ENCODE measurements around the gene PCDHA3. TPM values are rescaled to one million over a fixed set of nuclear protein-coding genes. Genes with fewer than 3 reads are reported as not detected.
"Not testable (repeated sequence)": the region's sequence is repeated elsewhere in the genome, so short reads cannot be mapped to it uniquely, and the experiment has no call there.

The PCDHA3 gene
- total RNA-seq, 1 donor from 2014 or later, result not detected

- TF ChIP-seq, protein P1, sequence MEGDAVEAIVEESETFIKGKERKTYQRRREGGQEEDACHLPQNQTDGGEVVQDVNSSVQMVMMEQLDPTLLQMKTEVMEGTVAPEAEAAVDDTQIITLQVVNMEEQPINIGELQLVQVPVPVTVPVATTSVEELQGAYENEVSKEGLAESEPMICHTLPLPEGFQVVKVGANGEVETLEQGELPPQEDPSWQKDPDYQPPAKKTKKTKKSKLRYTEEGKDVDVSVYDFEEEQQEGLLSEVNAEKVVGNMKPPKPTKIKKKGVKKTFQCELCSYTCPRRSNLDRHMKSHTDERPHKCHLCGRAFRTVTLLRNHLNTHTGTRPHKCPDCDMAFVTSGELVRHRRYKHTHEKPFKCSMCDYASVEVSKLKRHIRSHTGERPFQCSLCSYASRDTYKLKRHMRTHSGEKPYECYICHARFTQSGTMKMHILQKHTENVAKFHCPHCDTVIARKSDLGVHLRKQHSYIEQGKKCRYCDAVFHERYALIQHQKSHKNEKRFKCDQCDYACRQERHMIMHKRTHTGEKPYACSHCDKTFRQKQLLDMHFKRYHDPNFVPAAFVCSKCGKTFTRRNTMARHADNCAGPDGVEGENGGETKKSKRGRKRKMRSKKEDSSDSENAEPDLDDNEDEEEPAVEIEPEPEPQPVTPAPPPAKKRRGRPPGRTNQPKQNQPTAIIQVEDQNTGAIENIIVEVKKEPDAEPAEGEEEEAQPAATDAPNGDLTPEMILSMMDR (IDR thresholded peaks at IDR 0.05; ENCODE audit: insufficient read depth, low read length, severe bottlenecking), result no peak
- H3K4me3 ChIP-seq (ENCODE audit: low read depth, low read length), result no peak overlapping the region
- FAIRE-seq, result no peak
- H3K27me3 ChIP-seq (ENCODE audit: control insufficient read depth, insufficient read depth, low read length), result no peaks in the 10 kb centered on the region
- no peak for DNase-seq (ENCODE audit: low read depth)
- H3K36me3 ChIP-seq (ENCODE audit: control insufficient read depth, insufficient read depth, low read length), result no peaks in the 10 kb centered on the region
Measured at GRCh38 chr5:140828362-140828737, 27.5 kb downstream of the PCDHA3 start.

DNA sequence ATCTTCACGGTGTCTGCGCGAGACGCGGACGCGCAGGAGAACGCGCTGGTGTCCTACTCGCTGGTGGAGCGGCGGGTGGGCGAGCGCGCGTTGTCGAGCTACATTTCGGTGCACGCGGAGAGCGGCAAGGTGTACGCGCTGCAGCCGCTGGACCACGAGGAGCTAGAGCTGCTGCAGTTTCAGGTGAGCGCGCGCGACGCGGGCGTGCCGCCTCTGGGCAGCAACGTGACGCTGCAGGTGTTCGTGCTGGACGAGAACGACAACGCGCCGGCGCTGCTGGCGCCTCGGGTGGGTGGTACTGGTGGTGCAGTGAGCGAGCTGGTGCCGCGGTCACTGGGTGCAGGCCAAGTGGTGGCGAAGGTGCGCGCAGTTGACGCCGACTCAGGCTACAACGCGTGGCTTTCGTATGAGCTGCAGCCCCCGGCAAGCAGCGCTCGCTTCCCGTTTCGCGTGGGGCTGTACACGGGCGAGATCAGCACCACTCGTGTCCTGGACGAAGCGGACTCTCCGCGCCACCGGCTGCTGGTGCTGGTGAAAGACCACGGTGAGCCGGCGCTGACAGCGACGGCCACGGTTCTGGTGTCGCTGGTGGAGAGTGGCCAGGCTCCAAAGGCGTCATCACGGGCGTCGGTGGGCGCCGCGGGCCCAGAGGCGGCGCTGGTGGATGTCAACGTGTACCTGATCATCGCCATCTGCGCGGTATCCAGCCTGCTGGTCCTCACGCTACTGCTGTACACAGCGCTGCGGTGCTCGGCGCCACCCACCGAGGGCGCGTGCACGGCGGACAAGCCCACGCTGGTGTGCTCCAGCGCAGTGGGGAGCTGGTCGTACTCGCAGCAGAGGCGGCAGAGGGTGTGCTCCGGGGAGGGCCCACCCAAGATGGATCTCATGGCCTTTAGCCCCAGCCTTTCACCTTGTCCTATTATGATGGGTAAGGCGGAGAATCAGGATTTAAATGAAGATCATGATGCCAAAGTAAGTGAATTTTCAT lies 28.9 kb downstream of the PCDHA3 start:
- FAIRE-seq; H3K36me3 ChIP-seq (ENCODE audit: control insufficient read depth, insufficient read depth, low read length); H3K4me3 ChIP-seq (ENCODE audit: low read depth, low read length); DNase-seq (ENCODE audit: low read depth); H3K27me3 ChIP-seq (ENCODE audit: control insufficient read depth, insufficient read depth, low read length): not testable (repeated sequence)

- Histone ChIP-seq H3K4me3 (ENCODE audit: low read depth, low read length) (no peak within 1 kb of the TSS), H3K27me3 (ENCODE audit: control insufficient read depth, insufficient read depth, low read length) (no peaks in the 10 kb centered on the region), H3K36me3 (ENCODE audit: control insufficient read depth, insufficient read depth, low read length) (no peaks in the 10 kb centered on the region)
- TF ChIP-seq, protein P1 (IDR thresholded peaks at IDR 0.05; ENCODE audit: insufficient read depth, low read length, severe bottlenecking), result no peak
- FAIRE-seq, result no peak
- peak; percentile 10 for DNase-seq (ENCODE audit: low read depth)
Measured at GRCh38 chr5:140833993-140834392, 33.1 kb downstream of the PCDHA3 start, which contains the start of gene PCDHA7. PCDHA7 (plus strand) TSS chr5:140834269; CDS start chr5:140834384, 115 bp downstream.

DNA sequence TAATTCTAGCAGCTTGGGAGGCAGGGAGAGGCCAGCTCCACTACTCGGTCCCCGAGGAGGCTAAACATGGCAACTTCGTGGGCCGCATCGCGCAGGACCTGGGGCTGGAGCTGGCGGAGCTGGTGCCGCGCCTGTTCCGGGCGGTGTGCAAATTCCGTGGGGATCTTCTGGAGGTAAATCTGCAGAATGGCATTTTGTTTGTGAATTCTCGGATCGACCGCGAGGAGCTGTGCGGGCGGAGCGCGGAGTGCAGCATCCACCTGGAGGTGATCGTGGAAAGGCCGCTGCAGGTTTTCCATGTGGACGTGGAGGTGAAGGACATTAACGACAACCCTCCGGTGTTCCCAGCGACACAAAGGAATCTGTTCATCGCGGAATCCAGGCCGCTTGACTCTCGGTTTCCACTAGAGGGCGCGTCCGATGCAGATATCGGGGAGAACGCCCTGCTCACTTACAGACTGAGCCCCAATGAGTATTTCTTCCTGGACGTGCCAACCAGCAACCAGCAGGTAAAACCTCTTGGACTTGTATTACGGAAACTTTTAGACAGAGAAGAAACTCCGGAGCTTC lies 33.7 kb downstream of the PCDHA3 start:
- not testable (repeated sequence) for DNase-seq (ENCODE audit: low read depth); H3K36me3 ChIP-seq (ENCODE audit: control insufficient read depth, insufficient read depth, low read length); H3K4me3 ChIP-seq (ENCODE audit: low read depth, low read length); H3K27me3 ChIP-seq (ENCODE audit: control insufficient read depth, insufficient read depth, low read length)
- peak; percentile 94 for FAIRE-seq

GRCh38 chr5:140835622-140836510 lies 35.0 kb downstream of the PCDHA3 start:
- no peak for DNase-seq (ENCODE audit: low read depth)
- no peaks in the 10 kb centered on the region for H3K36me3 ChIP-seq (ENCODE audit: control insufficient read depth, insufficient read depth, low read length)
- no peak for FAIRE-seq
- no peaks in the 10 kb centered on the region for H3K27me3 ChIP-seq (ENCODE audit: control insufficient read depth, insufficient read depth, low read length)
- H3K4me3 ChIP-seq (ENCODE audit: low read depth, low read length), result no peak overlapping the region
- TF ChIP-seq, protein P1 (IDR thresholded peaks at IDR 0.05; ENCODE audit: insufficient read depth, low read length, severe bottlenecking), result no peak

DNA sequence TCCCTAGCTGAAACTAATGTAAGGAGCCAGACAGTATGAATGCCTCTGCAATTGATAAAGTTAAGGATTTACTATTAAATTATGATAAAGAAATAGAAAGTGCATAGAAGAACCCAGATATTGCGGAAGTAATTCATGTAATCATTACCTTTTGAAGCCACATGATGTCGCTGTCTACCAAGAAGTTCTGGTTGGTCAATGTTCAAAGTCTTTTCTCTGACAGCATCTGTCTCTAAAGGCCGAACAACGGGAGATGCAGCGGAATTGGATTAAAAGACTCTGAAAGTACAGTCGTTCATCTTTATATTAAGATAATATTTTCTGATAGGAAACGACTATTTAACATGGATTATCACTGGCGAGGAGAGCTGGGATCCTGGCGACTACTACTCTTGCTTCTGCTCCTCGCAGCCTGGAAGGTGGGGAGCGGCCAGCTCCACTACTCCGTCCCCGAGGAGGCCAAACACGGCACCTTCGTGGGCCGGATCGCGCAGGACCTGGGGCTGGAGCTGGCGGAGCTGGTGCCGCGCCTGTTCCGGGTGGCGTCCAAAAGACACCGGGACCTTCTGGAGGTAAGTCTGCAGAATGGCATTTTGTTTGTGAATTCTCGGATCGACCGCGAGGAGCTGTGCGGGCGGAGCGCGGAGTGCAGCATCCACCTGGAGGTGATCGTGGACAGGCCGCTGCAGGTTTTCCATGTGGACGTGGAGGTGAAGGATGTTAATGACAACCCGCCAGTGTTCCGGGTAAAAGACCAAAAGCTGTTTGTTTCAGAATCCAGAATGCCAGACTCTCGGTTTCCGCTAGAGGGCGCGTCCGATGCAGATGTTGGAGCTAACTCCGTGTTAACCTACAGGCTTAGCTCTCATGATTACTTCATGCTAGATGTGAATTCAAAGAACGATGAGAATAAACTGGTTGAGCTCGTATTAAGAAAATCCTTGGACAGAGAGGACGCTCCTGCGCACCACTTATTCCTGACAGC lies 40.4 kb downstream of the PCDHA3 start, which contains the start of gene PCDHA8:
Gene PCDHA8, plus strand, starts transcription at position 210 of the 985 bp plus-strand sequence. Its CDS starts 135 bp downstream, at position 345.
- Histone ChIP-seq H3K27me3 (ENCODE audit: control insufficient read depth, insufficient read depth, low read length) (no peaks in the 10 kb centered on the region), H3K4me3 (ENCODE audit: low read depth, low read length) (no peak within 1 kb of the TSS), H3K36me3 (ENCODE audit: control insufficient read depth, insufficient read depth, low read length) (no peaks in the 10 kb centered on the region)
- DNase-seq (ENCODE audit: low read depth) (no peak), FAIRE-seq (no peak)
- TF ChIP-seq, protein P1 (IDR thresholded peaks at IDR 0.05; ENCODE audit: insufficient read depth, low read length, severe bottlenecking), result no peak
